Esophagus squamous epithelium (tissue), 5 donors: Measurements from ENCODE around the gene DDX46. TPM values are rescaled to one million over a fixed set of nuclear protein-coding genes. Genes with fewer than 3 reads are reported as not detected.

Experiments
- DNase-seq: peaks from one replicate; lab custom pipeline; 2025; lab: John Stamatoyannopoulos, UW
- H3K27ac ChIP-seq, 4 donors: fragments of 200-600 bp; sonication (generic); one replicate each; pipeline ENCODE4 v1.5.1; 2016 to 2019; ENCODE audit warnings: mild to moderate bottlenecking in 1 of 4
- H3K27me3 ChIP-seq, 4 donors: fragments of 200-600 bp; sonication (generic); 1 replicate in 3 of 4; 2 replicates in 1 of 4; pipeline versions ENCODE4 v1.5.1 to v1.6.0; 2017 to 2021; ENCODE audit warnings: antibody characterized with exemption in 1 of 4
- H3K36me3 ChIP-seq, 3 donors: fragments of 200-600 bp; sonication (generic); one replicate each; pipeline ENCODE4 v1.5.1; 2016 to 2019
- H3K4me1 ChIP-seq, 3 donors: fragments of 200-600 bp; sonication (generic); one replicate each; pipeline ENCODE4 v1.5.1; 2017 to 2019
- H3K4me3 ChIP-seq, 4 donors: fragments of 200-600 bp; sonication (generic); 1 replicate in 3 of 4; 2 replicates in 1 of 4; pipeline ENCODE4 v1.5.1; 2016 to 2019; ENCODE audit warnings: mild to moderate bottlenecking in 2 of 4, moderate library complexity in 1 of 4
- H3K9me3 ChIP-seq, 3 donors: fragments of 200-600 bp; sonication (generic); one replicate each; pipeline ENCODE4 v1.5.1; 2016 to 2019
- POLR2A ChIP-seq, 4 donors: fragments of 450-650 bp; IDR thresholded peaks; one replicate each; pipeline ENCODE4 v1.6.1; 2017; ENCODE audit warnings: antibody characterized with exemption in 4 of 4, mild to moderate bottlenecking in 4 of 4, moderate library complexity in 3 of 4
- whole genome bisulfite sequencing, 2 donors: methylation state at CpG; one replicate each; pipeline ENCODE4 v1.1.5; 2018; 5-methylcytosine and 5-hydroxymethylcytosine counted together
- intact Hi-C: fragments of 100-400 bp; cut with DNase I; formaldehyde crosslinking; loops from one replicate; pipeline ENCODE4 v1.15.0; 2022
- total RNA-seq, 4 donors: library from RNA; depleted of rRNA; stranded (reverse); fragments of >200 nt; gene quantifications; one replicate each; pipeline ENCODE4 v1.1.0, GENCODE V29; 2016
- TF ChIP-seq, protein P1 (sequence below), 6 experiments: fragments of 450-650 bp in 4 of 6; fragments of 200-600 bp in 2 of 6; sonication (generic) in 2 of 6; IDR thresholded peaks; one replicate each; pipeline ENCODE4 v1.5.1; 2016 to 2019; ENCODE audit warnings: antibody characterized with exemption in 6 of 6, mild to moderate bottlenecking in 4 of 6, moderate library complexity in 4 of 6
- donor health status: DM: yes; HTN: yes; CAD: no.

The DDX46 gene
- total RNA-seq, 4 donors from 2014 or later: 19.6 to 39.9 (median 30.6) TPM

DNA sequence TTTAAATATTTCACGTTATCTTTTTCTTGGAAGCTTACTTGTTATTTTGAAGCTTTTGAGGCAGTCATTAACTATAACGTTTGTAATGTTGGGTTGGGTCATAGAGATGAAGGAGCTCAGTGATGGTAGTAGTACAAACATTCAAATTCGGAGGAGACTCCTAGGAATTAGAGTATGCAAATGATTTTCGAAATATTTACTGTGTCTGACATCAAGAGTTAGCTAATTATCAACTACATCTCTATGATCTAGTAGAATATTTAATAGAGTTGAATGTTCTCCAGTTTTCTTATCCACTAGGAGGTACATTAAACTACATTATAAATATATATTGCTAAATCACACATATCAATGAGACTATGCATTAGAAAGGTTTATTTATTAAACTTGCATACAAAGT is 58.4 kb downstream of the DDX46 start:
- H3K9me3 ChIP-seq: no peaks in the 10 kb centered on the region
- H3K36me3 ChIP-seq: peaks cover 3 to 100% (median 38%) of the 10 kb centered on the region in 3 donors
- no peak overlapping the region for H3K4me3 ChIP-seq
- no peak for TF ChIP-seq POLR2A (IDR thresholded peaks at IDR 0.05)
- TF ChIP-seq, protein P1, sequence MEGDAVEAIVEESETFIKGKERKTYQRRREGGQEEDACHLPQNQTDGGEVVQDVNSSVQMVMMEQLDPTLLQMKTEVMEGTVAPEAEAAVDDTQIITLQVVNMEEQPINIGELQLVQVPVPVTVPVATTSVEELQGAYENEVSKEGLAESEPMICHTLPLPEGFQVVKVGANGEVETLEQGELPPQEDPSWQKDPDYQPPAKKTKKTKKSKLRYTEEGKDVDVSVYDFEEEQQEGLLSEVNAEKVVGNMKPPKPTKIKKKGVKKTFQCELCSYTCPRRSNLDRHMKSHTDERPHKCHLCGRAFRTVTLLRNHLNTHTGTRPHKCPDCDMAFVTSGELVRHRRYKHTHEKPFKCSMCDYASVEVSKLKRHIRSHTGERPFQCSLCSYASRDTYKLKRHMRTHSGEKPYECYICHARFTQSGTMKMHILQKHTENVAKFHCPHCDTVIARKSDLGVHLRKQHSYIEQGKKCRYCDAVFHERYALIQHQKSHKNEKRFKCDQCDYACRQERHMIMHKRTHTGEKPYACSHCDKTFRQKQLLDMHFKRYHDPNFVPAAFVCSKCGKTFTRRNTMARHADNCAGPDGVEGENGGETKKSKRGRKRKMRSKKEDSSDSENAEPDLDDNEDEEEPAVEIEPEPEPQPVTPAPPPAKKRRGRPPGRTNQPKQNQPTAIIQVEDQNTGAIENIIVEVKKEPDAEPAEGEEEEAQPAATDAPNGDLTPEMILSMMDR (IDR thresholded peaks at IDR 0.05): no peak
- WGBS, 2 donors: 84 to 89% methylated on average over 4 of the region's 4 CpGs
- H3K27ac ChIP-seq: no peak overlapping the region
- no peaks in the 10 kb centered on the region for H3K27me3 ChIP-seq
- no peaks in the 10 kb centered on the region for H3K4me1 ChIP-seq
- intact Hi-C loops: no loop called here
- DNase-seq: no peak

- Histone ChIP-seq H3K4me3 (no peak overlapping the region), H3K4me1 (no peaks in the 10 kb centered on the region), H3K36me3 (peaks cover 3 to 100% (median 36%) of the 10 kb centered on the region in 3 donors), H3K27ac (no peak overlapping the region), H3K9me3 (no peaks in the 10 kb centered on the region), H3K27me3 (no peaks in the 10 kb centered on the region)
- 79 to 90% methylated on average over 4 of the region's 4 CpGs for WGBS, 2 donors
- no peak for TF ChIP-seq POLR2A (IDR thresholded peaks at IDR 0.05)
- TF ChIP-seq, protein P1 (IDR thresholded peaks at IDR 0.05): no peak
- no peak for DNase-seq
- intact Hi-C loops: no loop called here
Observed at GRCh38 chr5:134818776-134819175, 60.2 kb downstream of the DDX46 start.

DNA sequence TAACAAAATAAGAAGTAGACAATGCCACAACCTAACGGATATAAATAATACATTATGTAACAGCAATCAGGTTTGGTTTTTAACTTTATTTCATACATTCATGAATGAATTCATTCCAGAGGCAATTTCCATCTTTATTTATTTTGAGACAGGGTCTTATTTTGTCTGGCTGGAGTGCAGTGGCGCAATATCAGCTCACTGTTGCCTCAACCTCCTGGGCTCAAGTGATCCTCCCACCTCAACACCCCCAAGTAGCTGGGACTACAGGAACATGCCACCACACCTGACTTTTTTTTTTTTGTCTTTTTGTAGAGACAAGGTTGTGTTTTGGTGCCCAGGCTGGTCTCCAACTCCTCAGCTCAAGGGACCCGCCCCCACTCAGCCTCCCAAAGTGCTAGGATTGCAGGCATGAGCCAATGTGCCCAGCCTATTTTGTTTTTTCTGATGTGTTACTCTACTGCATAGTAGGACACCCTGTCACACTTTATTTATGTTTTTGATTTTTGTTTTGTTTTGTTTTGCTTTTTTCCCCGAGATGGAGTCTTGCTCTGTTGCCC is 60.9 kb downstream of the DDX46 start:
- WGBS, 2 donors: 91% methylated on average over 4 of the region's 4 CpGs
- no peak overlapping the region for H3K27ac ChIP-seq
- DNase-seq: no peak

DNA sequence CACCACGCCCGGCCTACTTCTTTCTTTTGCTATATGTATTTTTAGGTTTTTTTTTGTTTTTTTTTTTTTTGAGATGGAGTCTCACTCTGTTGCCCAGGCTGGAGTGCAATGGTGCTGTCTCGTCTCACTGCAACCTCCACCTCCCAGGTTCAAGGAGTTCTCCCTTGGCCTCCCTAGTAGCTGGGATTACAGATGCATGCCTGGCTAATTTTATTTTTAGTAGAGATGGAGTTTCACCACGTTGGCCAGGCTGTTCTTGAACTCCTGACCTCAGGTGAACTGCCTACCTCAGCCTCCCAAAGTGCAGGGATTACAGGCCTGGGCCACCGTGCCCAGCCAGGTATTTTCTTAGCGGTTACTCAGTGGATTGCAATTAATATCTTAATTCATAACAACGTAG is 63.3 kb downstream of the DDX46 start:
- H3K36me3 ChIP-seq: peaks cover 3 to 100% (median 33%) of the 10 kb centered on the region in 3 donors
- 83 to 87% methylated on average over 6 to 7 of the region's 7 CpGs for WGBS, 2 donors

More for the DNA sequence above, 60.9 kb downstream of the DDX46 start:
- peaks cover 3 to 100% (median 33%) of the 10 kb centered on the region in 3 donors for H3K36me3 ChIP-seq
- H3K4me1 ChIP-seq: no peaks in the 10 kb centered on the region
- no peaks in the 10 kb centered on the region for H3K27me3 ChIP-seq
- no peak overlapping the region for H3K4me3 ChIP-seq
- no peaks in the 10 kb centered on the region for H3K9me3 ChIP-seq
- intact Hi-C loops: no loop called here
- TF ChIP-seq, protein P1 (IDR thresholded peaks at IDR 0.05): no peak
- TF ChIP-seq POLR2A (IDR thresholded peaks at IDR 0.05): no peak

GRCh38 chr5:134824681-134825080 is 66.1 kb downstream of the DDX46 start:
- no peaks in the 10 kb centered on the region for H3K4me1 ChIP-seq
- no peak for DNase-seq
- intact Hi-C loops: no loop called here
- no peak overlapping the region for H3K27ac ChIP-seq
- no peaks in the 10 kb centered on the region for H3K27me3 ChIP-seq
- H3K9me3 ChIP-seq: no peaks in the 10 kb centered on the region
- peaks cover 0 to 100% (median 26%) of the 10 kb centered on the region in 3 donors for H3K36me3 ChIP-seq
- WGBS, 2 donors: 92 to 100% methylated on average over 1 of the region's 1 CpG
- TF ChIP-seq POLR2A (IDR thresholded peaks at IDR 0.05): no peak
- TF ChIP-seq, protein P1 (IDR thresholded peaks at IDR 0.05): no peak
- no peak overlapping the region for H3K4me3 ChIP-seq

More for the DNA sequence above, 63.3 kb downstream of the DDX46 start:
- DNase-seq: no peak
- Histone ChIP-seq H3K4me1 (no peaks in the 10 kb centered on the region), H3K27me3 (no peaks in the 10 kb centered on the region), H3K27ac (no peak overlapping the region), H3K9me3 (no peaks in the 10 kb centered on the region), H3K4me3 (no peak overlapping the region)
- TF ChIP-seq, protein P1 (IDR thresholded peaks at IDR 0.05): no peak
- no peak for TF ChIP-seq POLR2A (IDR thresholded peaks at IDR 0.05)
- intact Hi-C loops: no loop called here
